ENCODE results near the gene PRSS27. TPM values are rescaled to one million over a fixed set of nuclear protein-coding genes. Genes with fewer than 3 reads are reported as not detected.
"Not testable (repeated sequence)": the region's sequence is repeated elsewhere in the genome, so short reads cannot be mapped to it uniquely, and the experiment has no call there.

PRSS27 gene
- total RNA-seq, 2 donors from 2014 or later, result 0.51 TPM; not detected in 1

GRCh38 chr16:2698965-2699750, 20.9 kb downstream of the PRSS27 start:
- Histone ChIP-seq H3K9me3 (no peaks in the 10 kb centered on the region), H3K27ac (no peak overlapping the region), H3K4me1 (peaks cover 0 to 10% of the 10 kb centered on the region in 2 donors), H3K27me3 (no peaks in the 10 kb centered on the region), H3K36me3 (peaks cover 66% of the 10 kb centered on the region), H3K4me3 (no peak overlapping the region)
- no peak for DNase-seq (ENCODE audit: low spot score)
- TF ChIP-seq, protein P1, sequence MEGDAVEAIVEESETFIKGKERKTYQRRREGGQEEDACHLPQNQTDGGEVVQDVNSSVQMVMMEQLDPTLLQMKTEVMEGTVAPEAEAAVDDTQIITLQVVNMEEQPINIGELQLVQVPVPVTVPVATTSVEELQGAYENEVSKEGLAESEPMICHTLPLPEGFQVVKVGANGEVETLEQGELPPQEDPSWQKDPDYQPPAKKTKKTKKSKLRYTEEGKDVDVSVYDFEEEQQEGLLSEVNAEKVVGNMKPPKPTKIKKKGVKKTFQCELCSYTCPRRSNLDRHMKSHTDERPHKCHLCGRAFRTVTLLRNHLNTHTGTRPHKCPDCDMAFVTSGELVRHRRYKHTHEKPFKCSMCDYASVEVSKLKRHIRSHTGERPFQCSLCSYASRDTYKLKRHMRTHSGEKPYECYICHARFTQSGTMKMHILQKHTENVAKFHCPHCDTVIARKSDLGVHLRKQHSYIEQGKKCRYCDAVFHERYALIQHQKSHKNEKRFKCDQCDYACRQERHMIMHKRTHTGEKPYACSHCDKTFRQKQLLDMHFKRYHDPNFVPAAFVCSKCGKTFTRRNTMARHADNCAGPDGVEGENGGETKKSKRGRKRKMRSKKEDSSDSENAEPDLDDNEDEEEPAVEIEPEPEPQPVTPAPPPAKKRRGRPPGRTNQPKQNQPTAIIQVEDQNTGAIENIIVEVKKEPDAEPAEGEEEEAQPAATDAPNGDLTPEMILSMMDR (IDR thresholded peaks at IDR 0.05), result no peak

DNA sequence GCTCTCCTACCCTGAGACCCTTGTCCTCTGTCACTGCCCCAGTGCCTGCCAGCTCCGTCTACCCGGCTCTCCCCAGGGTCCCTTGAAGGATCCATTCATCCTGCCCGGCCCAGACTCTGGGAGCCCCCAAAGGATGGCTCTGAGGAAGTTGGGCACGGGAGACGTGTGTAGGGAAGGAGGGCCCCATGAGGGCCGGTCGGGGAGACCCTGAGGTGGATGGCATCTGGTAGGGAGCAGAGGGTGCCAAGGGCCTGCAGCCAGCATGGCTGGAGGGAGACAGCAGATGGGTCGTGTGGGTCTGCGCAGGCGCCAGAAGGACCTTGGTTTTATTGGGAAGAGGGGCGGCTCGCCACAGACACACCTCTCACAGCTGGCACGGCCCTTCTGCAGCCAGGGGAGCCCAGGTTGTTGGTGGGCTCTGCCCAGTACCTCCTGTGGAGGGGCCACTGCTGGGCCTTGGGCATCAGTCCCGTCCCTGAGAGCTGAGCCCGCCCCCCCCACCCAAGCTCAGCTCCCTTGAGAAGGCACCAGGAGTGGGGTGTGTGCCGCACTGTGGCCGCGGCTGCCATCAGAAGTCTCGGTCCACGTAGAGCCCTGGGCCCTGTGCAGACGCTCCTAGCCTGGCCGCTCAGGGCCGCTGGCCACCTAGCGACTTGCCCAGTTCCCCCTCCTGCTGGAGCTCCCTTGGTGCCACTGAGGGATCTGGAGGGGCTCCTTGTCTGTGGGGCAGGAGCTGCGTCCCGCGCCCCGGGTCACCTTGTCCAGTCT, 21.7 kb downstream of the PRSS27 start:
- H3K4me1 ChIP-seq, result peaks cover 0 to 7% of the 10 kb centered on the region in 2 donors
- no peak overlapping the region for H3K4me3 ChIP-seq
- H3K27ac ChIP-seq, result no peak overlapping the region
- no peaks in the 10 kb centered on the region for H3K9me3 ChIP-seq
- peaks cover 66% of the 10 kb centered on the region for H3K36me3 ChIP-seq
- TF ChIP-seq, protein P1 (IDR thresholded peaks at IDR 0.05), result no peak
- no peak for DNase-seq (ENCODE audit: low spot score)
- H3K27me3 ChIP-seq, result no peaks in the 10 kb centered on the region

DNA sequence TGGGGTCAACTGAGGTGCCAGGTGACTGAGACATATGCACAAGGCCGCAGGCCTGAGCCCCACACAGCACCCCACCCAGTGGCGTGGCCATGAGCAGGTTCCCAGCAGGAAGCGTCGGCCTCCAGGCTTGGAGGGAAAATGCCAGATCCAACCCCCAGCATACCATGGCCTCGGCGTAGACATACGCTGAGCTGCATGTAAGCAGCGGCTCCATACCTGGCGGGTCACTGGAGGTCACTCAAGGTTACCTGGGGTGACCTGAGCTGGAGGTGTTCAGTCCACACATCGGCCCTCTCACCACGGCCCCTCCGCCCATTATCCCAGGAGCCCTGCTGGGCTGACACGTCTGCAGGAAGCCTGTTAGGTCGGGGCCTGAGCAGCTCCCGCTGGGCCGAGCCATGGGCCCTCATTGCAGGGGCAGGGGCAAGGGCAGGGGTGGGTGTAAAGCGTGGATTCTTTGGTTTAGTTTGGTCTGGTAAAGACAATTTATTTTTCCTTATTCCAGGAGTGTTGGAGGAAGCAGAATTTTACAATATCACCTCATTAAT, 22.5 kb downstream of the PRSS27 start:
- no peak for DNase-seq (ENCODE audit: low spot score)
- Histone ChIP-seq H3K4me3 (no peak overlapping the region), H3K4me1 (peaks cover 0 to 11% of the 10 kb centered on the region in 2 donors), H3K9me3 (no peaks in the 10 kb centered on the region), H3K27ac (no peak overlapping the region), H3K27me3 (no peaks in the 10 kb centered on the region), H3K36me3 (peaks cover 59% of the 10 kb centered on the region)
- TF ChIP-seq, protein P1 (IDR thresholded peaks at IDR 0.05), result no peak

- H3K4me1 ChIP-seq, result peaks cover 0 to 19% of the 10 kb centered on the region in 2 donors
- not testable (repeated sequence) for H3K27me3 ChIP-seq; H3K27ac ChIP-seq; H3K4me3 ChIP-seq; H3K9me3 ChIP-seq; DNase-seq (ENCODE audit: low spot score)
- H3K36me3 ChIP-seq, result peaks cover 52% of the 10 kb centered on the region
Measured at GRCh38 chr16:2696601-2697250, 23.3 kb downstream of the PRSS27 start.

- no peaks in the 10 kb centered on the region for H3K9me3 ChIP-seq
- H3K4me3 ChIP-seq, result no peak overlapping the region
- H3K4me1 ChIP-seq, result peaks cover 0 to 40% of the 10 kb centered on the region in 2 donors
- DNase-seq (ENCODE audit: low spot score), result no peak
- H3K36me3 ChIP-seq, result peaks cover 16% of the 10 kb centered on the region
- peak overlapping the region; percentile 71 to 83 for H3K27ac ChIP-seq
- TF ChIP-seq, protein P1 (IDR thresholded peaks at IDR 0.05), result no peak
- H3K27me3 ChIP-seq, result no peaks in the 10 kb centered on the region
Measured at GRCh38 chr16:2692948-2693651, 26.9 kb downstream of the PRSS27 start.
